SK-MEL-5 (cell line): ENCODE measurements around the gene FAM131A. TPM values are rescaled to one million over a fixed set of nuclear protein-coding genes. Genes with fewer than 3 reads are reported as not detected.

Source experiments
- DNase-seq: peaks from one replicate; pipeline ENCODE4 v3.0.0-alpha.2; 2016; ENCODE audit warnings: low read depth, low spot score
- in situ Hi-C: cut with HindIII; loops from 2 replicates; pipeline ENCODE4 v1.10.0; 2016; ENCODE audit warnings: low sequenced_read_pairs, high pct_unique_total_duplicates, low pct_unique_long_range_greater_than_20kb
- total RNA-seq: library from RNA; depleted of rRNA; stranded (reverse); fragments of >200 nt; shearing (Covaris generic); gene quantifications from 2 replicates; pipeline ENCODE4 v1.2.3, GENCODE V29; 2014

FAM131A gene
- total RNA-seq, 1 experiment from 2014 or later = 19.5 TPM

- DNase-seq = no peak
- in situ Hi-C loops = no loop called here
Measured at GRCh38 chr3:184379358-184380184, 42.2 kb downstream of the FAM131A start, which contains the start of gene CHRD. Gene CHRD, plus strand, starts transcription at chr3:184380054. Its CDS starts 265 bp downstream, at chr3:184380319.

- DNase-seq = peak; percentile 34
Measured at GRCh38 chr3:184380185-184380626, 42.8 kb downstream of the FAM131A start.

GRCh38 chr3:184380627-184381260 is 43.3 kb downstream of the FAM131A start:
- no peak for DNase-seq
- in situ Hi-C loops = no loop called here

More at GRCh38 chr3:184380185-184380626, 42.8 kb downstream of the FAM131A start:
- in situ Hi-C loops = no loop called here

GRCh38 chr3:184381261-184382224 is 44.1 kb downstream of the FAM131A start:
- no peak for DNase-seq
- in situ Hi-C loops = no loop called here

- DNase-seq = no peak
- in situ Hi-C loops = no loop called here
Measured at GRCh38 chr3:184382326-184383032, 45.1 kb downstream of the FAM131A start.

- in situ Hi-C loops = no loop called here
- DNase-seq = no peak
Measured at GRCh38 chr3:184383033-184383740, 45.8 kb downstream of the FAM131A start.

- DNase-seq = no peak
- in situ Hi-C loops = no loop called here
Measured at GRCh38 chr3:184384342-184384741, 46.9 kb downstream of the FAM131A start.

GRCh38 chr3:184384856-184385422 is 47.5 kb downstream of the FAM131A start:
- in situ Hi-C loops = no loop called here
- DNase-seq = no peak

- no peak for DNase-seq
- in situ Hi-C loops = no loop called here
Measured at GRCh38 chr3:184386047-184386806, 48.8 kb downstream of the FAM131A start.

GRCh38 chr3:184387174-184387714 is 49.8 kb downstream of the FAM131A start:
- no peak for DNase-seq
- in situ Hi-C loops = no loop called here

- no peak for DNase-seq
- in situ Hi-C loops = no loop called here
Measured at GRCh38 chr3:184388164-184388935, 51.0 kb downstream of the FAM131A start.

- in situ Hi-C loops = no loop called here
- DNase-seq = no peak
Measured at GRCh38 chr3:184388936-184389230, 51.5 kb downstream of the FAM131A start.

- no peak for DNase-seq
- in situ Hi-C loops = no loop called here
Measured at GRCh38 chr3:184389384-184389783, 52.0 kb downstream of the FAM131A start.

GRCh38 chr3:184389935-184390528 is 52.6 kb downstream of the FAM131A start:
- no peak for DNase-seq
- in situ Hi-C loops = no loop called here

GRCh38 chr3:184391266-184391665 is 53.9 kb downstream of the FAM131A start:
- DNase-seq = no peak
- in situ Hi-C loops = no loop called here
